Left ventricle myocardium inferior (tissue), 1 donor: ENCODE data around the gene CLCN5. TPM values are rescaled to one million over a fixed set of nuclear protein-coding genes. Genes with fewer than 3 reads are reported as not detected.

Experiments used
- DNase-seq: peaks from one replicate; pipeline ENCODE4 v3.0.0-alpha.2; 2020
- H3K27ac ChIP-seq: fragments of 200-600 bp; replicated peaks from 2 replicates; pipeline ENCODE4 v1.8.0; 2021
- H3K27me3 ChIP-seq: fragments of 200-600 bp; 2 replicates; pipeline ENCODE4 v1.8.0; 2021; ENCODE audit warnings: low read depth
- H3K36me3 ChIP-seq: fragments of 200-600 bp; 2 replicates; pipeline ENCODE4 v1.8.0; 2021
- H3K4me1 ChIP-seq: fragments of 200-600 bp; 2 replicates; pipeline ENCODE4 v1.8.0; 2021
- H3K4me3 ChIP-seq: fragments of 200-600 bp; 2 replicates; pipeline ENCODE4 v1.8.0; 2021; ENCODE audit warnings: mild to moderate bottlenecking, moderate library complexity
- H3K9me3 ChIP-seq: fragments of 200-600 bp; replicated peaks from 2 replicates; pipeline ENCODE4 v1.8.0; 2021
- intact Hi-C: fragments of 100-400 bp; cut with micrococcal nuclease; formaldehyde crosslinking; loops from one replicate; pipeline ENCODE4 v1.11.0; 2022
- total RNA-seq: library from RNA; stranded (reverse); fragmentation: NEBNext Ultra II Directional; extraction: Animal tissue kit (Norgen Biotek cat#: 25700); gene quantifications from one replicate; pipeline ENCODE4 v1.2.1, GENCODE V29; 2021
- TF ChIP-seq, protein P1 (sequence below): fragments of 200-600 bp; IDR thresholded peaks from 2 replicates; pipeline ENCODE4 v1.8.0; 2021; ENCODE audit warnings: antibody characterized with exemption, mild to moderate bottlenecking, borderline replicate concordance
- donor health status: DM: no; HTN: yes; CAD: no; lungs with severe emphysema.

CLCN5 gene
- total RNA-seq, 1 donor from 2014 or later, result 1.7 TPM

DNA sequence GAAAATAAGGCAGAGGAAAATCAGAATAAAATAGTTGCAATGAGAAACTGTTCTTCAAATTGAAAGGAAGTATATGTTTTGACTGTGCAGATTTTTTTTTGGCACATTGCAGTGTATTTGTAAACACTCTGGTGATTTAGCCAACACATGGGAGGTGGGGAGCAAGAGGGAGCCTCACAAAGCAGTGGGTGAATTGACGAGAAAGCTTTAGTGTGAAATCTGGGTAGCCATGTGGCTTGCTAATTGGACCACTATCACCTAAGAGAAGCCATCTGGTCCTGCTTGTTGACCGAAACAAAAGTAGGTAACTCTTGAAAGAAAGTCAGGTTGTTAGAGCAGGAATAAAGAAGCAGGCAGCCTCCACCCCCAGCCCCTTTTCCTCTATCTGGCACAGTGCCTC is 10.4 kb downstream of the CLCN5 start:
- intact Hi-C loops, result no loop called here

DNA sequence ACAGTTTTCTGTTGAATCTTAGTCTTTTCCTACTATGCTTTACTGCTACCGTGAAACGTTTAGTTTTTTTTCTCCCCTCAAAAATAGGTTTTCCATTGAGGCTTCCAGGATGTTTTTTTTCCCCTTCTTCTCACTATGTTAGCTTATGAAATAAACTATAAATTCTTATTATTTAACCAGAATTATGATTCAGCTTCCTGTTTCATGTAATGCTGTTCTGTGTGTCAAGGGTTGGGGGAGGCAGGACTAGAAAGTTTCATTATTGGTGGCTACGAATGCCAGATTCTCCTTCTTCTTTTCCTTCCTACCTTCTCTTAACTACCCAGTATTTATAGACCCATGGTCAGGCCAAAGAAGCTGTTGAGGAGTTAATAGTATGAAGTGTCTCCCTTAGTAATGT is 11.8 kb downstream of the CLCN5 start:
- no peak for DNase-seq
- Histone ChIP-seq H3K4me1 (no peaks in the 10 kb centered on the region), H3K4me3 (no peak overlapping the region), H3K36me3 (no peaks in the 10 kb centered on the region), H3K27ac (no peak overlapping the region), H3K9me3 (no peaks in the 10 kb centered on the region), H3K27me3 (no peaks in the 10 kb centered on the region)
- TF ChIP-seq, protein P1, sequence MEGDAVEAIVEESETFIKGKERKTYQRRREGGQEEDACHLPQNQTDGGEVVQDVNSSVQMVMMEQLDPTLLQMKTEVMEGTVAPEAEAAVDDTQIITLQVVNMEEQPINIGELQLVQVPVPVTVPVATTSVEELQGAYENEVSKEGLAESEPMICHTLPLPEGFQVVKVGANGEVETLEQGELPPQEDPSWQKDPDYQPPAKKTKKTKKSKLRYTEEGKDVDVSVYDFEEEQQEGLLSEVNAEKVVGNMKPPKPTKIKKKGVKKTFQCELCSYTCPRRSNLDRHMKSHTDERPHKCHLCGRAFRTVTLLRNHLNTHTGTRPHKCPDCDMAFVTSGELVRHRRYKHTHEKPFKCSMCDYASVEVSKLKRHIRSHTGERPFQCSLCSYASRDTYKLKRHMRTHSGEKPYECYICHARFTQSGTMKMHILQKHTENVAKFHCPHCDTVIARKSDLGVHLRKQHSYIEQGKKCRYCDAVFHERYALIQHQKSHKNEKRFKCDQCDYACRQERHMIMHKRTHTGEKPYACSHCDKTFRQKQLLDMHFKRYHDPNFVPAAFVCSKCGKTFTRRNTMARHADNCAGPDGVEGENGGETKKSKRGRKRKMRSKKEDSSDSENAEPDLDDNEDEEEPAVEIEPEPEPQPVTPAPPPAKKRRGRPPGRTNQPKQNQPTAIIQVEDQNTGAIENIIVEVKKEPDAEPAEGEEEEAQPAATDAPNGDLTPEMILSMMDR, result no peak
- intact Hi-C loops, result no loop called here

More for the DNA sequence above, 10.4 kb downstream of the CLCN5 start:
- H3K27me3 ChIP-seq, result no peaks in the 10 kb centered on the region
- no peak overlapping the region for H3K27ac ChIP-seq
- H3K36me3 ChIP-seq, result no peaks in the 10 kb centered on the region
- no peaks in the 10 kb centered on the region for H3K9me3 ChIP-seq
- H3K4me1 ChIP-seq, result no peaks in the 10 kb centered on the region
- DNase-seq, result no peak
- no peak overlapping the region for H3K4me3 ChIP-seq
- TF ChIP-seq, protein P1, result no peak

DNA sequence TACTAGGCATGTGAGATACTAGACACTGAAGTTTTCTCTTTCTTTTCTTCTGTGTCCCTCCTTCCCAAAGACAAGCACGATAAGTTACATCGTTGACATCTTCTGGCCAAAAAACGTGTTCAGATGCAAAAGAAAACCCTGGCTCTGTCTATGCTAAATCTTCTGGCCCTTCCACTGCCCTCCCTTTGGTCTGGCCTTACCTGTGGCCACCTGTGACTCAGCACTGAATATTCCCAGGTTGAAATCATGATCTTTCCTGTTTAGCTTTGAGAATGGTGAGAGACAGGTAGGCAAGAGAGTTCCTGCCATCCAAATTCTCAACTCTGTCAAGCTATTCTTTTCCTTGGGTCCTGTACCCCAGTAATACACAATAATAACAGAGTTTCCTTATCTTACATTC is 12.3 kb downstream of the CLCN5 start:
- Histone ChIP-seq H3K27ac (no peak overlapping the region), H3K36me3 (no peaks in the 10 kb centered on the region), H3K4me1 (no peaks in the 10 kb centered on the region), H3K9me3 (no peaks in the 10 kb centered on the region), H3K4me3 (no peak overlapping the region), H3K27me3 (no peaks in the 10 kb centered on the region)
- no peak for DNase-seq
- intact Hi-C loops, result no loop called here
- TF ChIP-seq, protein P1, result no peak

DNA sequence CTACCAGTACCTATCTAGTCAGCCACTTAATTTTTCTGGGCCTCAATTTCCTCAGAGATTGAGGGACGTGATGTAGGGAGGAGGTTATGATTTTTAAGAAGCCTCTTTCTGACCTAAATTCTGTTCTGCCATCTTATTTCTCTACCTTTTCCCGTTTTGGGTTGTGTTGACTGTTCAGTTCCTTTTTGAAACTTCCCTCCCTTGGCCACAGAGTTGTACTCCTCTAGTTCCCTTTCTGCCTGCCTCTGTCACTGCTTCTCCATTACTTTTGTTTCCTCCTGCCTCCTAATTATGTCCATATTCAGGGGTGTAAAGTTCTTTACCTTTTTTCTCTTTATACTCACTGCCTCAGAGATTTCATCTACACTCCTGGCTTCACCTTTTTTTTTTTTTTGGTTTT is 25.4 kb downstream of the CLCN5 start:
- DNase-seq, result no peak
- Histone ChIP-seq H3K27me3 (no peaks in the 10 kb centered on the region), H3K36me3 (no peaks in the 10 kb centered on the region), H3K27ac (no peak overlapping the region), H3K4me1 (no peaks in the 10 kb centered on the region), H3K4me3 (no peak overlapping the region), H3K9me3 (no peaks in the 10 kb centered on the region)
- intact Hi-C loops, result no loop called here
- TF ChIP-seq, protein P1, result no peak

DNA sequence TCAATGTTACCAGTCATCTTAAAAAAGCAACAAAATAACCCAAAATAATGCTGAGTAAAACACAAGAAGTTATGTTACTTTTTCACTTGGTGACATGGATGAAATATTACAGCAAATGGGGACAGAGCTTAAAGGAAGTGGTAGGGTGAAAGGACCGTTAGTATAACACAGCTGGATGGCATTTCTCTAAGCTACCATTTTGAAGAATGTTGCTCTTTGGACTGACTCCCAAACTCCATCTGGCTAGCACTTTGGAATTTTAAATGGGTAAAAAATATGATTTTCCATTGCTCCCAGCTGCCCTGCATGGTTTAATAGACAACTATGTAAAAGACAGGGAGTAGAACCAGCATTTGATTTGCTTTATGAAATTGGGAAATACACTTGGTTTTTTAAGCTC is 27.6 kb downstream of the CLCN5 start:
- intact Hi-C loops, result no loop called here
- Histone ChIP-seq H3K36me3 (no peaks in the 10 kb centered on the region), H3K4me1 (no peaks in the 10 kb centered on the region), H3K27me3 (no peaks in the 10 kb centered on the region), H3K4me3 (no peak overlapping the region), H3K27ac (no peak overlapping the region), H3K9me3 (no peaks in the 10 kb centered on the region)
- no peak for DNase-seq
- TF ChIP-seq, protein P1, result no peak
